ENCODE measurements around the gene TRAK1.

DNA sequence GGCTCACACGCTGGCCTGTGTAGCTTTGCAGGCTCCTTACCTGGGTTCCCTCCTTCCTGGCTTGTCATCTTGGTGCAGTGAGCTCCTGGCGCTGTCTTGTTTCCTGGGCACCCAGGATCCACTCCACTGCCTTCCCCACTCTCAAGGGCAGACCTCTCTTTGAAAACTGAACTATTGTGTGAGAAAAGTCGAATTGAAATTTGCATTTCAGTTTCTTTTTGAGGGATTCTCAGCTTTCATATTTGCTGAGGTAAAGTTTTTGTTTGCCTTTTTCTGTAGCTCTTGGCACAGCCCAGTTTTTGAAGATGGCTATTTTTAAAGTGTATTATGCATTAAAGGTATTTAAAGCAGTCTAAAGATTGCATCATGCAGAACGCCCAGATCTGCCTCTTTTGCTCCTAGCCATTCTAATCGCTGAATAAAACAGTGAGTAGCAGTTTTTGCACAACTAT, 104.7 kb downstream of the TRAK1 start:
- TF ChIP-seq CBFB (CRISPR knock-in tag; IDR thresholded peaks at IDR 0.05; ENCODE audit: low read depth) (no peak), NR3C1 (CRISPR knock-in tag; conservative IDR thresholded peaks at IDR 0.05; ENCODE audit: low read depth) (no peak), CTCF (IDR thresholded peaks at IDR 0.05) (no peak), HMGA2 (CRISPR knock-in tag; IDR thresholded peaks at IDR 0.05) (no peak), NFYB (CRISPR knock-in tag; conservative IDR thresholded peaks at IDR 0.05; ENCODE audit: low read depth) (no peak)
